GM12878 (cell line): Measurements from ENCODE around the gene GEMIN5. TPM values are rescaled to one million over a fixed set of nuclear protein-coding genes. Genes with fewer than 3 reads are reported as not detected.

ENCODE experiments used
- ATAC-seq: fragments of 200-7000 bp; cut with Tn5 transposase; 3 replicates; pipeline ENCODE4 v1.9.1; 2020; ENCODE audit warnings: mild to moderate bottlenecking, moderate library complexity
- Bru-seq: library from RNA; stranded (reverse); fragments of 400-500 nt; gene quantifications from one replicate; lab custom pipeline; 2021; lab: Mats Ljungman, UMichigan
- BruChase-seq, 2 experiments: library from RNA; stranded (reverse); fragments of 400-500 nt; gene quantifications; one replicate each; lab custom pipeline; 2021; lab: Mats Ljungman, UMichigan
- BruUV-seq: library from RNA; stranded (reverse); fragments of 400-500 nt; replicated peaks from 2 replicates; lab custom pipeline; 2021; lab: Mats Ljungman, UMichigan
- CTCF ChIA-PET: fragments of 300-600 bp; sonication (Branson Sonifier 250); formaldehyde crosslinking; extraction: SDS; loops from one replicate; lab custom pipeline; 2021; ENCODE audit warnings: inconsistent platforms; lab: Yijun Ruan, JAX
- POLR2A ChIA-PET: fragments of 350-600 bp; formaldehyde crosslinking; extraction: SDS; loops from one replicate; lab custom pipeline; 2021; ENCODE audit warnings: inconsistent platforms; lab: Charles Lee
- RAD21 ChIA-PET: fragments of 300-600 bp; sonication (Branson Sonifier 250); formaldehyde crosslinking; loops from one replicate; lab custom pipeline; 2023; ENCODE audit warnings: antibody characterized with exemption; ENCODE audit not compliant: unreplicated experiment; lab: Charles Lee
- SMC1A ChIA-PET: fragments of 300-600 bp; sonication (Branson Sonifier 250); formaldehyde crosslinking; loops from one replicate; lab custom pipeline; 2023; ENCODE audit not compliant: unreplicated experiment, uncharacterized antibody; lab: Charles Lee
- DNase-seq: peaks from one replicate; pipeline ENCODE4 v3.0.0-alpha.2; 2011; ENCODE audit warnings: low read depth, low spot score
- FAIRE-seq: peaks from 3 replicates; lab custom pipeline; 2011; peaks lifted over from hg19 to GRCh38; lab: Jason Lieb, UNC
- H2AFZ ChIP-seq: 2 replicates; pipeline ENCODE4 v1.6.0; 2011; ENCODE audit warnings: low read depth, low read length, control low read depth; ENCODE audit not compliant: control insufficient read depth
- H3K27ac ChIP-seq: 2 replicates; pipeline ENCODE4 v1.5.1; 2011; ENCODE audit warnings: control low read depth; ENCODE audit not compliant: control insufficient read depth, insufficient read depth
- H3K27me3 ChIP-seq, 2 experiments: replicated peaks in 1 of 2; 2 replicates each; pipeline versions ENCODE4 v1.6.0 to v1.6.1; 2011; ENCODE audit warnings: low read length in 1 of 2; ENCODE audit not compliant: control insufficient read depth in 2 of 2, insufficient read depth in 2 of 2
- H3K36me3 ChIP-seq, 2 experiments: 2 replicates each; pipeline ENCODE4 v1.5.1; 2011; ENCODE audit warnings: low read length in 1 of 2; ENCODE audit not compliant: control insufficient read depth in 2 of 2, insufficient read depth in 2 of 2
- H3K4me1 ChIP-seq: 2 replicates; pipeline ENCODE4 v1.6.1; 2011; ENCODE audit warnings: mild to moderate bottlenecking, low read length, moderate library complexity, mixed read lengths; ENCODE audit not compliant: control insufficient read depth, insufficient read depth
- H3K4me2 ChIP-seq: 2 replicates; pipeline ENCODE4 v1.6.0; 2011; ENCODE audit warnings: control low read depth; ENCODE audit not compliant: control insufficient read depth, insufficient read depth
- H3K4me3 ChIP-seq: fragments of 200-600 bp; sonication (generic); 2 replicates; pipeline ENCODE4 v1.5.1; 2016
- H3K79me2 ChIP-seq: 2 replicates; pipeline ENCODE4 v1.6.0; 2011; ENCODE audit warnings: low read length; ENCODE audit not compliant: control insufficient read depth, insufficient read depth
- H3K9ac ChIP-seq: 2 replicates; pipeline ENCODE4 v1.8.0; 2011; ENCODE audit warnings: low read length, control low read depth, mixed read lengths; ENCODE audit not compliant: control insufficient read depth, insufficient read depth
- H3K9me3 ChIP-seq: replicated peaks from 3 replicates; pipeline ENCODE4 v1.5.1; 2011; ENCODE audit warnings: mild to moderate bottlenecking, low read length; ENCODE audit not compliant: control insufficient read depth, insufficient read depth
- H4K20me1 ChIP-seq: 2 replicates; pipeline ENCODE4 v1.6.0; 2011; ENCODE audit not compliant: control insufficient read depth, insufficient read depth
- GATAD2B ChIP-seq: fragments of 450-650 bp; conservative IDR thresholded peaks from 2 replicates; pipeline ENCODE4 v1.6.1; 2017; ENCODE audit warnings: low read depth, mild to moderate bottlenecking, moderate library complexity
- IKZF2 ChIP-seq, 2 experiments: fragments of 450-650 bp; IDR thresholded peaks; 2 replicates each; pipeline ENCODE4 v1.6.1; 2017; ENCODE audit warnings: mild to moderate bottlenecking in 2 of 2, moderate library complexity in 2 of 2
- MXI1 ChIP-seq: fragments of 150-350 bp; IDR thresholded peaks from 2 replicates; pipeline ENCODE4 v1.6.1; 2011; ENCODE audit warnings: low read depth, mild to moderate bottlenecking, inconsistent platforms, low read length, improper control_type of control experiment
- NRF1 ChIP-seq: conservative IDR thresholded peaks from 2 replicates; pipeline ENCODE4 v1.6.1; 2011; ENCODE audit warnings: mild to moderate bottlenecking, low read depth, low read length, improper control_type of control experiment
- SPI1 ChIP-seq: IDR thresholded peaks from 2 replicates; pipeline ENCODE4 v1.6.1; 2011; ENCODE audit warnings: low read depth, mild to moderate bottlenecking, low read length, moderate library complexity, borderline replicate concordance; ENCODE audit not compliant: insufficient read depth
- SREBF2 ChIP-seq: IDR thresholded peaks from 2 replicates; pipeline ENCODE4 v1.6.1; 2012; ENCODE audit warnings: mild to moderate bottlenecking, low read length
- STAT1 ChIP-seq: fragments of 450-650 bp; conservative IDR thresholded peaks from 2 replicates; pipeline ENCODE4 v1.6.1; 2014; ENCODE audit warnings: antibody characterized with exemption, mild to moderate bottlenecking
- WGBS: methylation state at CpG from one replicate; pipeline ENCODE4 v1.1.6; 2016; ENCODE audit warnings: low lambda C conversion rate; ENCODE audit not compliant: insufficient replicate concordance, insufficient coverage; ENCODE audit errors: missing lambda C conversion rate; 5-methylcytosine and 5-hydroxymethylcytosine counted together
- in situ Hi-C: fragments of 300-500 bp; cut with MboI; formaldehyde crosslinking; loops from 9 replicates; pipeline ENCODE4 v1.14.3; 2018; ENCODE audit warnings: mixed read lengths
- intact Hi-C: fragments of 100-400 bp; cut with micrococcal nuclease; formaldehyde crosslinking; loops from one replicate; pipeline ENCODE4 v1.14.2; 2022; ENCODE audit not compliant: unreplicated experiment
- long read RNA-seq, 2 experiments: library from polyadenylated mRNA; unstranded; transcript quantifications; one replicate each; pipeline ENCODE4 v2.0.0, GENCODE V29; 2019 to 2020
- polyA minus RNA-seq, 3 experiments: library from RNA; depleted of rRNA, polyadenylated mRNA; stranded (reverse); fragments of >200 nt; gene quantifications; 2 replicates each; pipeline ENCODE4 v1.2.3, GENCODE V29; 2011
- polyA plus RNA-seq, 11 experiments: library from polyadenylated mRNA; depleted of rRNA in 4 of 11; unstranded in 6 of 11; stranded (reverse) in 5 of 11; fragments of >200 nt; fragmentation: Nextera tagmentation in 4 of 11; fragmentation: Illumina TruSeq in 1 of 11; extraction: Ambion mirVana in 4 of 11; extraction: Trizol in 1 of 11; gene quantifications; 1 replicate in 1 of 11; 2 replicates in 10 of 11; pipeline versions ENCODE4 v1.2.1 to v1.2.3, GENCODE V29; 2011 to 2016; ENCODE audit warnings: inconsistent platforms in 2 of 11, missing spikeins in 2 of 11, low read depth in 1 of 11
- total RNA-seq, 4 experiments: library from RNA; depleted of rRNA in 3 of 4; stranded (reverse); fragments of >200 nt in 3 of 4; fragmentation: Illumina TruSeq in 1 of 4; extraction: Trizol in 1 of 4; gene quantifications; 2 replicates each; pipeline versions ENCODE4 v1.2.1 to v1.2.3, GENCODE V29; 2013 to 2021
- TF ChIP-seq, protein P1 (sequence below): fragments of 450-650 bp; IDR thresholded peaks from 2 replicates; pipeline ENCODE4 v1.6.1; 2017; ENCODE audit warnings: borderline replicate concordance
- TF ChIP-seq, protein P2 (sequence below): IDR thresholded peaks from 2 replicates; pipeline ENCODE4 v1.6.1; 2012; ENCODE audit warnings: low read length, inconsistent platforms

The GEMIN5 gene, protein sequence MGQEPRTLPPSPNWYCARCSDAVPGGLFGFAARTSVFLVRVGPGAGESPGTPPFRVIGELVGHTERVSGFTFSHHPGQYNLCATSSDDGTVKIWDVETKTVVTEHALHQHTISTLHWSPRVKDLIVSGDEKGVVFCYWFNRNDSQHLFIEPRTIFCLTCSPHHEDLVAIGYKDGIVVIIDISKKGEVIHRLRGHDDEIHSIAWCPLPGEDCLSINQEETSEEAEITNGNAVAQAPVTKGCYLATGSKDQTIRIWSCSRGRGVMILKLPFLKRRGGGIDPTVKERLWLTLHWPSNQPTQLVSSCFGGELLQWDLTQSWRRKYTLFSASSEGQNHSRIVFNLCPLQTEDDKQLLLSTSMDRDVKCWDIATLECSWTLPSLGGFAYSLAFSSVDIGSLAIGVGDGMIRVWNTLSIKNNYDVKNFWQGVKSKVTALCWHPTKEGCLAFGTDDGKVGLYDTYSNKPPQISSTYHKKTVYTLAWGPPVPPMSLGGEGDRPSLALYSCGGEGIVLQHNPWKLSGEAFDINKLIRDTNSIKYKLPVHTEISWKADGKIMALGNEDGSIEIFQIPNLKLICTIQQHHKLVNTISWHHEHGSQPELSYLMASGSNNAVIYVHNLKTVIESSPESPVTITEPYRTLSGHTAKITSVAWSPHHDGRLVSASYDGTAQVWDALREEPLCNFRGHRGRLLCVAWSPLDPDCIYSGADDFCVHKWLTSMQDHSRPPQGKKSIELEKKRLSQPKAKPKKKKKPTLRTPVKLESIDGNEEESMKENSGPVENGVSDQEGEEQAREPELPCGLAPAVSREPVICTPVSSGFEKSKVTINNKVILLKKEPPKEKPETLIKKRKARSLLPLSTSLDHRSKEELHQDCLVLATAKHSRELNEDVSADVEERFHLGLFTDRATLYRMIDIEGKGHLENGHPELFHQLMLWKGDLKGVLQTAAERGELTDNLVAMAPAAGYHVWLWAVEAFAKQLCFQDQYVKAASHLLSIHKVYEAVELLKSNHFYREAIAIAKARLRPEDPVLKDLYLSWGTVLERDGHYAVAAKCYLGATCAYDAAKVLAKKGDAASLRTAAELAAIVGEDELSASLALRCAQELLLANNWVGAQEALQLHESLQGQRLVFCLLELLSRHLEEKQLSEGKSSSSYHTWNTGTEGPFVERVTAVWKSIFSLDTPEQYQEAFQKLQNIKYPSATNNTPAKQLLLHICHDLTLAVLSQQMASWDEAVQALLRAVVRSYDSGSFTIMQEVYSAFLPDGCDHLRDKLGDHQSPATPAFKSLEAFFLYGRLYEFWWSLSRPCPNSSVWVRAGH (N-terminal part only)
- total RNA-seq (2013; cell fraction: nucleolus; rRNA removed), result 21.6 and 24.5 TPM in 2 replicates
- total RNA-seq (2014; rRNA removed), result 28.7 and 29.8 TPM in 2 replicates
- 23.7 and 24.2 TPM in 2 replicates for total RNA-seq (2014; rRNA removed; fragmentation: Illumina TruSeq; extraction: Trizol)
- 23.8 and 28.4 TPM in 2 replicates for total RNA-seq (2021)
- polyA plus RNA-seq (2011; ENCODE audit: low read depth), result 7.1 TPM
- polyA plus RNA-seq (2011; rRNA removed), result 11.9 and 14.4 TPM in 2 replicates
- 15.9 and 16.5 TPM in 2 replicates for polyA plus RNA-seq (2011; cell fraction: cytosol; rRNA removed)
- 11.3 and 13.7 TPM in 2 replicates for polyA plus RNA-seq (2011; cell fraction: nucleus; rRNA removed)
- polyA plus RNA-seq (2012), result 6.6 and 10.8 TPM in 2 replicates
- 22.3 and 25.2 TPM in 2 replicates for polyA plus RNA-seq (2014; fragmentation: Illumina TruSeq; extraction: Trizol)
- polyA plus RNA-seq (2014; fragmentation: Nextera tagmentation; extraction: Ambion mirVana), result 1 to 10 TPM; 6.3 to 6.8 TPM
- 15.9 and 16.9 TPM in 2 replicates for polyA plus RNA-seq (2014; rRNA removed)
- polyA plus RNA-seq (2016; fragmentation: Nextera tagmentation; extraction: Ambion mirVana), result 10 to 100 TPM; 26.5 to 26.6 TPM
- polyA minus RNA-seq (2011; rRNA and poly(A)+ RNA removed), result 19.1 and 20.8 TPM in 2 replicates
- polyA minus RNA-seq (2011; cell fraction: cytosol; rRNA and poly(A)+ RNA removed), result 11.5 and 15.5 TPM in 2 replicates
- 5.9 and 14.9 TPM in 2 replicates for polyA minus RNA-seq (2011; cell fraction: nucleus; rRNA and poly(A)+ RNA removed)
- Bru-seq, nascent RNA, result percentile 72 among the genes with signal in this experiment
- percentile 73 among the genes with signal in this experiment for BruChase-seq, experiment 1, labeled RNA remaining after a 6-hour chase
- BruChase-seq, experiment 2, labeled RNA remaining after a 2-hour chase, result percentile 73 among the genes with signal in this experiment
- long read RNA-seq, experiment 1, full-length matches to known transcripts, result 1 of 17 reads
- long read RNA-seq, experiment 1, partial matches to known transcripts, result 14 of 17 reads
- long read RNA-seq, experiment 1, other reads (novel, unspliced or antisense), result 2 of 17 reads
- long read RNA-seq, experiment 2, partial matches to known transcripts, result 66 of 74 reads
- long read RNA-seq, experiment 2, other reads (novel, unspliced or antisense), result 8 of 74 reads

DNA sequence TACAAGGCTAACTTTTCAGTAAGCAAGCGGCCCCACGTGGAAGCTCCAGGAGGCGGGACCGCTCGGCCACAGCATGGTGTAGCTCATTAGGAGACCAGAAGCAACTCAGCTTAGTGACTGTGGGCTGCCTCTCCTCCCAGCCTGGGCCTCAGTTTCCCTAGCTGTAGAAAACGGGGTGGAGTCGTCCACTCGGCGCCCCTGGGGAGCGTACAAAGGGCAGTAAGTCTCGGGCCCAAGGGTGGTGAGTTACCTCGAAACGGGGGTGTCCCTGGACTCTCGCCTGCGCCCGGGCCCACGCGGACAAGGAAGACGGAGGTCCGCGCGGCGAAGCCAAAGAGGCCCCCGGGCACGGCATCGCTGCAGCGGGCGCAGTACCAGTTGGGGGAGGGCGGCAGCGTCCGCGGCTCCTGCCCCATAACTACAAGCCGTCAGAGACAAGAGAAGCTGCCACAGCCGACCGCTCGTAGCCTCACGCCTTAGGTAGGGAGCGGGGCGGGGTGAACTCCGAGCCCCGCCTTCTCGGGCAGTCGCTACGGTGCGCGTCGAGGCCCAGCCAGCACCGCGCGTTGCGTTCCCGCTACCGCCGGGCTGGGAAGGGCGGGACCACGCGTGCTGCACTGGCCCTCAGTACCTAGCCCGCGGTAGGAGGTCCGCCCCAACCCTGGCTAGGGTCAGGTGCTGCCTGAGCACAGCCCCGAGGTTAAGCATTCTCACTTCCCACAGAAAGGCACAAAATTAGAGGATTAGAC lies at the start of gene GEMIN5:
Gene GEMIN5 (minus strand): TSS at position 494 of the 749 bp plus-strand sequence. CDS start 78 bp downstream, at position 416.
- no TSS peak for BruUV-seq
- POLR2A ChIA-PET, result interaction anchor here (0.6 to 1.3 kb wide), 4 partner anchors 78 to 1983 kb away, joined by 3 read pairs; partner anchors contain the start of gene CNOT8
- no peaks in the 10 kb centered on the region for H3K27me3 ChIP-seq
- SMC1A ChIA-PET, result interaction anchor here (1.0 to 2.1 kb wide), 4 partner anchors 21 to 113 kb away, joined by 3 to 6 read pairs (median 4); no protein-coding TSS in a partner anchor
- peak; percentile 92 for ATAC-seq
- peak; percentile 61 for FAIRE-seq
- peaks cover 6% of the 10 kb centered on the region for H3K4me1 ChIP-seq
- peak within 1 kb of the TSS; percentile 64 for H3K27ac ChIP-seq
- no peaks in the 10 kb centered on the region; the same call in 2 of the 3 replicates for H3K9me3 ChIP-seq
- peaks cover 46% of the 10 kb centered on the region for H3K79me2 ChIP-seq
- peak; percentile 54 for DNase-seq
- peaks cover 0 to 10% of the 10 kb centered on the region in 2 experiments; a peak in 1 of 4 replicates for H3K36me3 ChIP-seq
- H4K20me1 ChIP-seq, result no peaks in the 10 kb centered on the region
- in situ Hi-C loops (no loop called here), intact Hi-C loops (loop anchor here (2.0 to 10.0 kb wide), 3 partner anchors 79 to 493 kb away; partner anchors contain the start of genes CNOT8 and SAP30L)
- peak within 1 kb of the TSS; percentile 99 for H2AFZ ChIP-seq
- H3K4me3 ChIP-seq, result peak within 1 kb of the TSS; percentile 87
- H3K4me2 ChIP-seq, result peak within 1 kb of the TSS; percentile 99
- under 1% methylated on average over 59 of the region's 61 CpGs for WGBS
- peak within 1 kb of the TSS; percentile 77 for H3K9ac ChIP-seq
- RAD21 ChIA-PET, result interaction anchor here (1.0 to 1.5 kb wide), 3 partner anchors 80 to 291 kb away, joined by 3 to 7 read pairs (median 4); partner anchors contain the start of gene CNOT8
- CTCF ChIA-PET, result interaction anchor here (1.5 to 2.5 kb wide), 3 partner anchors 91 to 287 kb away, joined by 3 to 8 read pairs (median 4); no protein-coding TSS in a partner anchor
- TF ChIP-seq, protein P1, sequence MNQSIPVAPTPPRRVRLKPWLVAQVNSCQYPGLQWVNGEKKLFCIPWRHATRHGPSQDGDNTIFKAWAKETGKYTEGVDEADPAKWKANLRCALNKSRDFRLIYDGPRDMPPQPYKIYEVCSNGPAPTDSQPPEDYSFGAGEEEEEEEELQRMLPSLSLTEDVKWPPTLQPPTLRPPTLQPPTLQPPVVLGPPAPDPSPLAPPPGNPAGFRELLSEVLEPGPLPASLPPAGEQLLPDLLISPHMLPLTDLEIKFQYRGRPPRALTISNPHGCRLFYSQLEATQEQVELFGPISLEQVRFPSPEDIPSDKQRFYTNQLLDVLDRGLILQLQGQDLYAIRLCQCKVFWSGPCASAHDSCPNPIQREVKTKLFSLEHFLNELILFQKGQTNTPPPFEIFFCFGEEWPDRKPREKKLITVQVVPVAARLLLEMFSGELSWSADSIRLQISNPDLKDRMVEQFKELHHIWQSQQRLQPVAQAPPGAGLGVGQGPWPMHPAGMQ, result no peak
- no peak for TF ChIP-seq SREBF2
- no peak for TF ChIP-seq SPI1
- peak in 1 of 2 experiments; percentile 23; a peak in 1 of 4 replicates for TF ChIP-seq IKZF2 (IDR thresholded peaks at IDR 0.05)
- TF ChIP-seq, protein P2, sequence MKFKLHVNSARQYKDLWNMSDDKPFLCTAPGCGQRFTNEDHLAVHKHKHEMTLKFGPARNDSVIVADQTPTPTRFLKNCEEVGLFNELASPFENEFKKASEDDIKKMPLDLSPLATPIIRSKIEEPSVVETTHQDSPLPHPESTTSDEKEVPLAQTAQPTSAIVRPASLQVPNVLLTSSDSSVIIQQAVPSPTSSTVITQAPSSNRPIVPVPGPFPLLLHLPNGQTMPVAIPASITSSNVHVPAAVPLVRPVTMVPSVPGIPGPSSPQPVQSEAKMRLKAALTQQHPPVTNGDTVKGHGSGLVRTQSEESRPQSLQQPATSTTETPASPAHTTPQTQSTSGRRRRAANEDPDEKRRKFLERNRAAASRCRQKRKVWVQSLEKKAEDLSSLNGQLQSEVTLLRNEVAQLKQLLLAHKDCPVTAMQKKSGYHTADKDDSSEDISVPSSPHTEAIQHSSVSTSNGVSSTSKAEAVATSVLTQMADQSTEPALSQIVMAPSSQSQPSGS, result no peak
- no peak for TF ChIP-seq NRF1
- TF ChIP-seq MXI1, result peak; percentile 87
- 0 out of 2 replicates have a peak, but pooled peaks have one; percentile 45 for TF ChIP-seq STAT1
- peak; percentile 51; the same call in 1 of the 2 replicates for TF ChIP-seq GATAD2B
